ENCODE measurements around the gene CC2D2A.

DNA sequence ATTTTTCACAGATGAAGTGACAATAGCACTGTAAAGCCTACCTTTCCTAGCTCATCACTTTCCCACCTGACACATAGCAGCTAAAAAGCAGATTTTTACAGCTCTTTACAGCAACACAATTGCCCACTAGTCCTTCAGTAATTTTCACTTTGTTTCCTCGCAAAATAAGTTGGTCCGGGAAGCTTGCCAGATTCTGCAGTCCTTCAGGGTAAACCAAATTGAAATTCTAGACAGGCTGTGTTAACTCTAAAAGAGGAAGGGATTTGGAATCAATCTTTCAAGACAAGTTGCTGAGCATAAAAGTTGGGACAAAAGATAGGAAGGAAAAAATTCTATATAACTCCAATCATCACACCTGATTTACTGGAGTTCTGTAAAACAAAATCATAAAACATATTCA, 33.2 kb upstream of the CC2D2A start:
- TF ChIP-seq, protein P1, sequence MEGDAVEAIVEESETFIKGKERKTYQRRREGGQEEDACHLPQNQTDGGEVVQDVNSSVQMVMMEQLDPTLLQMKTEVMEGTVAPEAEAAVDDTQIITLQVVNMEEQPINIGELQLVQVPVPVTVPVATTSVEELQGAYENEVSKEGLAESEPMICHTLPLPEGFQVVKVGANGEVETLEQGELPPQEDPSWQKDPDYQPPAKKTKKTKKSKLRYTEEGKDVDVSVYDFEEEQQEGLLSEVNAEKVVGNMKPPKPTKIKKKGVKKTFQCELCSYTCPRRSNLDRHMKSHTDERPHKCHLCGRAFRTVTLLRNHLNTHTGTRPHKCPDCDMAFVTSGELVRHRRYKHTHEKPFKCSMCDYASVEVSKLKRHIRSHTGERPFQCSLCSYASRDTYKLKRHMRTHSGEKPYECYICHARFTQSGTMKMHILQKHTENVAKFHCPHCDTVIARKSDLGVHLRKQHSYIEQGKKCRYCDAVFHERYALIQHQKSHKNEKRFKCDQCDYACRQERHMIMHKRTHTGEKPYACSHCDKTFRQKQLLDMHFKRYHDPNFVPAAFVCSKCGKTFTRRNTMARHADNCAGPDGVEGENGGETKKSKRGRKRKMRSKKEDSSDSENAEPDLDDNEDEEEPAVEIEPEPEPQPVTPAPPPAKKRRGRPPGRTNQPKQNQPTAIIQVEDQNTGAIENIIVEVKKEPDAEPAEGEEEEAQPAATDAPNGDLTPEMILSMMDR (IDR thresholded peaks at IDR 0.05) = no peak
- TF ChIP-seq POLR2A (IDR thresholded peaks at IDR 0.05) = no peak
- TF ChIP-seq POLR2AphosphoS5 (IDR thresholded peaks at IDR 0.05) = no peak

Data from prostate gland (tissue), 2 donors.